OCI-LY1 (cell line): Measurements from ENCODE around the gene RUBCN.
"Not testable (repeated sequence)": the region's sequence is repeated elsewhere in the genome, so short reads cannot be mapped to it uniquely, and the experiment has no call there.

ENCODE experiments used
- H2AFZ ChIP-seq: fragments of 200-600 bp; sonication (generic), shearing (Covaris generic); 2 replicates; pipeline ENCODE4 v1.6.0; 2014; ENCODE audit warnings: antibody characterized with exemption, mild to moderate bottlenecking, low read length
- H3F3A ChIP-seq: fragments of 200-600 bp; sonication (generic), shearing (Covaris generic); 2 replicates; pipeline ENCODE4 v1.6.0; 2014; ENCODE audit warnings: mild to moderate bottlenecking, antibody characterized with exemption, low read length, moderate library complexity; ENCODE audit not compliant: insufficient read depth
- H3K27ac ChIP-seq: fragments of 200-600 bp; sonication (generic); 2 replicates; pipeline ENCODE4 v1.5.1; 2014; ENCODE audit warnings: low read length, mixed run types, mild to moderate bottlenecking, low read depth; ENCODE audit not compliant: poor library complexity, severe bottlenecking
- H3K27me3 ChIP-seq: fragments of 200-600 bp; sonication (generic); 2 replicates; pipeline ENCODE4 v1.6.0; 2014; ENCODE audit warnings: antibody characterized with exemption, mild to moderate bottlenecking, low read length, moderate library complexity; ENCODE audit not compliant: insufficient read depth
- H3K36me3 ChIP-seq: fragments of 200-600 bp; sonication (generic); 2 replicates; pipeline ENCODE4 v1.6.1; 2014; ENCODE audit warnings: mild to moderate bottlenecking, antibody characterized with exemption, low read length, moderate library complexity, mixed read lengths; ENCODE audit not compliant: insufficient read depth
- H3K4me1 ChIP-seq: fragments of 200-600 bp; sonication (generic); 2 replicates; pipeline ENCODE4 v1.5.1; 2014; ENCODE audit warnings: mild to moderate bottlenecking, low read length, moderate library complexity; ENCODE audit not compliant: insufficient read depth, severe bottlenecking
- H3K4me2 ChIP-seq: fragments of 200-600 bp; sonication (generic), shearing (Covaris generic); 2 replicates; pipeline ENCODE4 v1.6.1; 2014; ENCODE audit warnings: low read length
- H3K4me3 ChIP-seq: fragments of 200-600 bp; sonication (generic); 2 replicates; pipeline ENCODE4 v1.5.1; 2014; ENCODE audit warnings: low read length, low read depth, mild to moderate bottlenecking, mixed read lengths; ENCODE audit not compliant: poor library complexity, severe bottlenecking
- H3K79me2 ChIP-seq: fragments of 200-600 bp; shearing (Covaris generic); 2 replicates; pipeline ENCODE4 v1.6.1; 2016; ENCODE audit warnings: mixed run types, low read length, mixed read lengths; ENCODE audit not compliant: insufficient read depth
- H3K9ac ChIP-seq: fragments of 200-600 bp; sonication (generic), shearing (Covaris generic); 2 replicates; pipeline ENCODE4 v1.6.1; 2014; ENCODE audit warnings: mild to moderate bottlenecking, low read length, mixed read lengths
- H3K9me2 ChIP-seq: fragments of 200-600 bp; sonication (generic), shearing (Covaris generic); 2 replicates; pipeline ENCODE4 v1.6.1; 2014; ENCODE audit warnings: low read depth, mild to moderate bottlenecking, low read length, mixed read lengths
- H3K9me3 ChIP-seq: fragments of 200-600 bp; shearing (Covaris generic); 2 replicates; pipeline ENCODE4 v1.6.1; 2014; ENCODE audit warnings: low read length, mixed read lengths
- H4K20me1 ChIP-seq: fragments of 200-600 bp; sonication (generic), shearing (Covaris generic); 2 replicates; pipeline ENCODE4 v1.6.0; 2016; ENCODE audit warnings: mild to moderate bottlenecking, low read length; ENCODE audit not compliant: insufficient read depth

The RUBCN gene

DNA sequence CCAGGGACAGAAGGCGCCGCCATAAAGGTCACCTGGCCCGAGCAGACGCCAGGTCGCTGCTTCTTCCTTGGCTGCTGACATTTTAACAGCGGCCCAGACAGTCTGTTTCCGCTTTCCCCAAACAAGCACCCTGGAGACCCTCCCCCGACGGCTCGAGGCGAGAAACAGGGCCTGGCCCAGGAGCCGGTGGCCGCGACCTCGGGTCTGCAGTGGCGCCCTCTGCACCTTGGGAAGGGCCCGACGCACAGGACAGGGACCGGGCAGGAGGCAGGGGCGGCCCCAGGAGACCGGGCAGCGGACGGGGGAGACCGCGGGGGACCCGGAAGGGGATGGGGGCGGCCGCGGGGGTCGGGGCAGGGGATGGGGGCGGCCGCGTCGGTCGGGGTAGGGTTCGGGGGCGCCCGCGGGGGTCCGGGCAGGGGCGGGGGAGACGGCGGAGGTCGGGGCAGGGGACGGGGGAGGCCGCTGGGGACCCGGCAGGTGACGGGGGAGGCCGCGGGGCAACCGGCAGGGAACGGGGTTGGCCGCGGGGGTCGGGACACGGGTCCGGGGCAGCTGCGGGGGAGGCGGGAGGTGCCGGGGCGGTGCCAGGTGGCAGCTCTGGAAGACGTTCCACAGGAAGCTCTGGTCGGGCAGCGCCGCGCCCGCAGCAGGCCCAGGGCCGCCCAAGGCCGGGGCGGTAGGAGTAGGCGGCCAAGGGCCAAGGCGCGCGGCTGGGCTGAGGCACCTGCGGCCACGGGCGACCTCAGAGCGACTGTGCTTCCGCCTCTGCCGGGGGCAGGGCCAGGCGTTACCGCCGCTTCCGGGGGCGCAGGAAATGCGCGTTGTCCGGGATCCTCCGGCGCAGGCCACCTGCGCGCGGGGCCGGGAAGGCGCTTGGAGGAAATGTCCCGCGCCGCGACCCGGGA is 82.4 kb downstream of the RUBCN start:
- not testable (repeated sequence) for H3K27me3 ChIP-seq, H3K27ac ChIP-seq, H3K9me2 ChIP-seq, H3K9me3 ChIP-seq, H2AFZ ChIP-seq, H3K79me2 ChIP-seq, H3F3A ChIP-seq, H3K36me3 ChIP-seq, H4K20me1 ChIP-seq
- Histone ChIP-seq H3K4me2 (peak overlapping the region; percentile 45; the same call in 1 of the 2 replicates), H3K4me1 (peaks cover 43% of the 10 kb centered on the region), H3K4me3 (peak overlapping the region; percentile 57), H3K9ac (peak overlapping the region; percentile 54; the same call in 1 of the 2 replicates)

DNA sequence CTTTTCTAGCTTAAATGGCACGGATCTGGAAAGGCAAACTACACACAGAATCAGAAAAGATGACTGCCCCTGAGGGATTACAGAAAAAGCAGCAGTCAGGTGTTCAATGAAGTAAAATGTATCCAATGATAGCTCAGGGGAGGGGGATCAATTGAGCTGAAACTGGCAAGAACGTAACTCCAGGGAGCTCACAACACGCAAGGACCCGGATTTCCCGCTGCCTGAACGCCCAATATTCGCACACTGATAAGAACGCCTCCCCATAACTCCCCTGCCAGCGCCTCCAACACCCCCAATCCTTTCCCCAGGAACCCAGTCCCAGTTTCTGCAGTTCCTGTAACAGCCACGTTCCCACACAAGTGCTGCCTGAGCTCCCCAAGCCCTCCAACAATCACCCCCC is 83.8 kb downstream of the RUBCN start:
- H3K79me2 ChIP-seq, H3K36me3 ChIP-seq, H3F3A ChIP-seq, H3K9me2 ChIP-seq, H3K27ac ChIP-seq, H4K20me1 ChIP-seq, H2AFZ ChIP-seq, H3K9me3 ChIP-seq, H3K9ac ChIP-seq, H3K27me3 ChIP-seq: not testable (repeated sequence)
- Histone ChIP-seq H3K4me2 (peak overlapping the region; percentile 53; the same call in 1 of the 2 replicates), H3K4me3 (peak overlapping the region; percentile 46), H3K4me1 (peaks cover 33% of the 10 kb centered on the region)

DNA sequence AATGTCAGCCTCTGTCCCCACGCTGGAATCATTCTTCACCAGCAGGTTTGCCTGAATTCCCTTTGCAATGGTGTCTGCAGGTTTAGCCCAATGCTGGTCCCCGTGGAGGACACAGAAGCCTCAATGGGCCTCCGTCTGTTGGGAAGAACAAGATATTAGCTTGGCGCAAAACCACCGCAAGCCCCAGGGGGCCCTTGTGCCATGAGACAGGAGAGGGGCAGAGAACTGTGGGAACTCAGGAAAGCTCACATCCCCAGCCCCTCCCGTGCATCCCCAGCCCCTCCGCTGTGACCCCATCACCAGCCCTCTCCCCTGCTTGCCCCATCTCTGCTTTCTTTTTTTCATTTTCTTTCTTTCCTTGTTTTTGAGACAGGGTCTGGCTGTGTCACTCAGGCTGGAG is 89.1 kb downstream of the RUBCN start:
- not testable (repeated sequence) for H3K27ac ChIP-seq, H3K79me2 ChIP-seq, H4K20me1 ChIP-seq, H3K4me3 ChIP-seq, H3K27me3 ChIP-seq, H3K9me2 ChIP-seq, H3F3A ChIP-seq, H3K4me2 ChIP-seq, H3K9me3 ChIP-seq, H2AFZ ChIP-seq, H3K36me3 ChIP-seq, H3K9ac ChIP-seq, H3K4me1 ChIP-seq

DNA sequence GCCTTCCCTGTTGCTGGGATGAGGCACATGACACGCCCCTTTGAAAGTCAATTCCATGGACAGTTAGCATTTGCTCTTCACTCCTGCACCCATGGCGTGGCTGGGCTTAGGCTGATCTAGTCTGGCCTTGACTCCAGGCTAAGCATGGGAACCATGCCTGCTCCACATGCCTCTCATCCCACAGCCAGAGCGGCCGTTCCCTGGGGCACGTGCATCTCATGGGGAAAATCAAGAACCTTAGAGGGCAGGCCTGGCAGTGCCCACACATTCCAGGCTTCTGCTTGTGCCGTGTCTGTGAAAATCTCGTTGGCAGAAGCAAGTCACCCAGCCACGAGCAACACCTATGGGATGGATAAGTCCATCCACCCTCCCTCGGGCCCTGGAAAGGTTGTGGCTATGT is 89.5 kb downstream of the RUBCN start:
- H3K4me1 ChIP-seq, H2AFZ ChIP-seq, H3K9ac ChIP-seq, H3K9me2 ChIP-seq, H3K9me3 ChIP-seq, H3K4me3 ChIP-seq, H3K27ac ChIP-seq, H3K79me2 ChIP-seq, H4K20me1 ChIP-seq, H3K4me2 ChIP-seq, H3K27me3 ChIP-seq, H3F3A ChIP-seq, H3K36me3 ChIP-seq: not testable (repeated sequence)

DNA sequence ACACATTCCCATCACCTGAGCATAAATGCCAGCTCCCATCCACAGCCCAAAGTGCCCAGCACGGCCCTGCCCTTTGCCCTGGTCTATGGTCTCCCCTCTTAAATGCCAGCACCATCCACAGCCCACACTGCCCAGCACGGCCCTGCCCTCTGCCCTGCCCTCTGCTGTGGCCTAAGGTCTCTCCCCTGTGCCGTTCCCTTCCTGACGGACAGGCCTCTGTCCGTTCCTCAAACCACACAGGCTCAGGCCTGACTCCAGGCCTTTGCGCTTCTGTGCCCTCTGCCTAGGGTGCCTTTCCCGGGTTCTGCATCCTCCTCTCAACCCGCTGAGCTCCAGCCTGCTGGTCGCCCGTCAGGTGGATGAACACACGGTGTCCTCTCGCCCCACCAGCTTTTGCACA is 90.4 kb downstream of the RUBCN start:
- not testable (repeated sequence) for H3K27ac ChIP-seq, H3F3A ChIP-seq, H3K36me3 ChIP-seq, H3K27me3 ChIP-seq, H3K4me1 ChIP-seq, H3K9me2 ChIP-seq, H3K4me2 ChIP-seq, H2AFZ ChIP-seq, H3K4me3 ChIP-seq, H3K9me3 ChIP-seq, H3K79me2 ChIP-seq, H4K20me1 ChIP-seq, H3K9ac ChIP-seq

DNA sequence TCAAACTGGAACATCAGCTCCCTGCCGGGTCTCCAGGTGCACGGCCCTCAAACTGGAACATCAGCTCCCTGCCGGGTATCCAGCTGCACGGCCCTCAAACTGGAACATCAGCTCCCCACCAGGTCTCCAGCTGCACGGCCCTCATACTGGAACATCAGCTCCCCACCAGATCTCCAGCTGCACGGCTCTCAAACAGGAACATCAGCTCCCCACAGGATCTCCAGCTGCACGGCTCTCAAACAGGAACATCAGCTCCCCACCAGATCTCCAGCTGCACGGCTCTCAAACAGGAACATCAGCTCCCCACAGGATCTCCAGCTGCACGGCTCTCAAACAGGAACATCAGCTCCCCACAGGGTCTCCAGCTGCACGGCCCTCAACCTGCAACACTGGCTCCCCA is 99.1 kb downstream of the RUBCN start:
- not testable (repeated sequence) for H3K9me3 ChIP-seq, H2AFZ ChIP-seq, H3F3A ChIP-seq, H3K4me2 ChIP-seq, H3K27ac ChIP-seq, H3K9me2 ChIP-seq, H4K20me1 ChIP-seq, H3K9ac ChIP-seq, H3K36me3 ChIP-seq, H3K79me2 ChIP-seq, H3K4me1 ChIP-seq, H3K4me3 ChIP-seq, H3K27me3 ChIP-seq
